BLaER1 (cell line): ENCODE measurements around the gene ETV6.

Experiments
- H3K27ac ChIP-seq: shearing (Covaris generic); formaldehyde crosslinking; 2 replicates; pipeline ENCODE4 v1.8.1; 2022
- H3K27me3 ChIP-seq: shearing (Covaris generic); formaldehyde crosslinking; 2 replicates; pipeline ENCODE4 v1.8.1; 2022
- H3K36me3 ChIP-seq: shearing (Covaris generic); formaldehyde crosslinking; 2 replicates; pipeline ENCODE4 v1.8.1; 2022
- H3K4me1 ChIP-seq: shearing (Covaris generic); formaldehyde crosslinking; 2 replicates; pipeline ENCODE4 v1.8.1; 2022
- H3K4me2 ChIP-seq: shearing (Covaris generic); formaldehyde crosslinking; 2 replicates; pipeline ENCODE4 v1.8.1; 2022
- H3K4me3 ChIP-seq: shearing (Covaris generic); formaldehyde crosslinking; 2 replicates; pipeline ENCODE4 v1.8.1; 2022
- H3K9ac ChIP-seq: shearing (Covaris generic); formaldehyde crosslinking; 2 replicates; pipeline ENCODE4 v1.8.1; 2022
- H3K9me3 ChIP-seq: shearing (Covaris generic); formaldehyde crosslinking; 2 replicates; pipeline ENCODE4 v1.8.1; 2022
- H4K20me1 ChIP-seq: shearing (Covaris generic); formaldehyde crosslinking; 2 replicates; pipeline ENCODE4 v1.8.1; 2022
- Cebpa-rat ChIP-seq: shearing (Covaris generic); IDR thresholded peaks from 2 replicates; pipeline ENCODE4 v1.8.1; 2022

Gene ETV6

GRCh38 chr12:11709513-11709912 lies 60.0 kb downstream of the ETV6 start:
- H4K20me1 ChIP-seq: peaks cover 100% of the 10 kb centered on the region
- no peaks in the 10 kb centered on the region for H3K9me3 ChIP-seq
- H3K27me3 ChIP-seq: no peaks in the 10 kb centered on the region
- H3K36me3 ChIP-seq: peaks cover 57% of the 10 kb centered on the region
- H3K4me1 ChIP-seq: peaks cover 12% of the 10 kb centered on the region
- TF ChIP-seq Cebpa-rat: no peak
- no peak overlapping the region for H3K27ac ChIP-seq
- no peak overlapping the region for H3K9ac ChIP-seq
- no peak overlapping the region for H3K4me3 ChIP-seq
- H3K4me2 ChIP-seq: no peak overlapping the region

GRCh38 chr12:11710431-11710830 lies 61.0 kb downstream of the ETV6 start:
- no peaks in the 10 kb centered on the region for H3K27me3 ChIP-seq
- H3K27ac ChIP-seq: no peak overlapping the region
- no peak overlapping the region for H3K4me2 ChIP-seq
- H4K20me1 ChIP-seq: peaks cover 100% of the 10 kb centered on the region
- H3K4me1 ChIP-seq: peaks cover 12% of the 10 kb centered on the region
- H3K9me3 ChIP-seq: no peaks in the 10 kb centered on the region
- no peak overlapping the region for H3K4me3 ChIP-seq
- peaks cover 66% of the 10 kb centered on the region for H3K36me3 ChIP-seq
- no peak overlapping the region for H3K9ac ChIP-seq
- no peak for TF ChIP-seq Cebpa-rat

GRCh38 chr12:11710906-11711305 lies 61.4 kb downstream of the ETV6 start:
- H3K27me3 ChIP-seq: no peaks in the 10 kb centered on the region
- H4K20me1 ChIP-seq: peaks cover 98% of the 10 kb centered on the region

GRCh38 chr12:11711651-11712327 lies 62.3 kb downstream of the ETV6 start:
- Histone ChIP-seq H3K4me1 (peaks cover 12% of the 10 kb centered on the region), H3K36me3 (peaks cover 69% of the 10 kb centered on the region), H3K9me3 (no peaks in the 10 kb centered on the region), H3K9ac (no peak overlapping the region), H3K4me3 (no peak overlapping the region), H3K4me2 (no peak overlapping the region), H4K20me1 (peaks cover 98% of the 10 kb centered on the region), H3K27ac (no peak overlapping the region), H3K27me3 (no peaks in the 10 kb centered on the region)
- TF ChIP-seq Cebpa-rat: no peak

More at GRCh38 chr12:11710906-11711305, 61.4 kb downstream of the ETV6 start:
- H3K4me3 ChIP-seq: no peak overlapping the region
- TF ChIP-seq Cebpa-rat: no peak
- H3K27ac ChIP-seq: no peak overlapping the region
- H3K9ac ChIP-seq: no peak overlapping the region
- peaks cover 69% of the 10 kb centered on the region for H3K36me3 ChIP-seq
- peaks cover 12% of the 10 kb centered on the region for H3K4me1 ChIP-seq
- no peaks in the 10 kb centered on the region for H3K9me3 ChIP-seq
- no peak overlapping the region for H3K4me2 ChIP-seq

- no peak for TF ChIP-seq Cebpa-rat
Observed at GRCh38 chr12:11712491-11712890, 63.0 kb downstream of the ETV6 start.

GRCh38 chr12:11713202-11713601 lies 63.7 kb downstream of the ETV6 start:
- peaks cover 80% of the 10 kb centered on the region for H3K36me3 ChIP-seq
- H3K9ac ChIP-seq: no peak overlapping the region
- H3K27me3 ChIP-seq: no peaks in the 10 kb centered on the region
- peaks cover 12% of the 10 kb centered on the region for H3K4me1 ChIP-seq
- no peak for TF ChIP-seq Cebpa-rat
- H3K9me3 ChIP-seq: no peaks in the 10 kb centered on the region
- H4K20me1 ChIP-seq: peaks cover 93% of the 10 kb centered on the region
- 0 out of 2 replicates have a peak overlapping the region, but pooled peaks have one; percentile 8 for H3K4me2 ChIP-seq
- no peak overlapping the region for H3K4me3 ChIP-seq
- H3K27ac ChIP-seq: no peak overlapping the region

More at GRCh38 chr12:11712491-11712890, 63.0 kb downstream of the ETV6 start:
- Histone ChIP-seq H3K4me1 (peaks cover 12% of the 10 kb centered on the region), H4K20me1 (peaks cover 97% of the 10 kb centered on the region), H3K9me3 (no peaks in the 10 kb centered on the region), H3K27me3 (no peaks in the 10 kb centered on the region), H3K9ac (no peak overlapping the region), H3K36me3 (peaks cover 75% of the 10 kb centered on the region), H3K4me2 (no peak overlapping the region), H3K27ac (no peak overlapping the region), H3K4me3 (no peak overlapping the region)

GRCh38 chr12:11714626-11715025 lies 65.2 kb downstream of the ETV6 start:
- no peak for TF ChIP-seq Cebpa-rat
- Histone ChIP-seq H3K9ac (no peak overlapping the region), H3K4me3 (no peak overlapping the region), H3K27me3 (no peaks in the 10 kb centered on the region), H4K20me1 (peaks cover 93% of the 10 kb centered on the region), H3K9me3 (no peaks in the 10 kb centered on the region), H3K27ac (no peak overlapping the region), H3K4me1 (peaks cover 23% of the 10 kb centered on the region), H3K36me3 (peaks cover 81% of the 10 kb centered on the region), H3K4me2 (no peak overlapping the region)

GRCh38 chr12:11715621-11716020 lies 66.1 kb downstream of the ETV6 start:
- Histone ChIP-seq H3K4me2 (no peak overlapping the region), H3K9ac (no peak overlapping the region), H3K36me3 (peaks cover 71% of the 10 kb centered on the region), H3K9me3 (peaks cover 5% of the 10 kb centered on the region; the same call in 1 of the 2 replicates), H4K20me1 (peaks cover 87% of the 10 kb centered on the region), H3K27me3 (no peaks in the 10 kb centered on the region), H3K27ac (no peak overlapping the region), H3K4me3 (no peak overlapping the region), H3K4me1 (peaks cover 28% of the 10 kb centered on the region)
- no peak for TF ChIP-seq Cebpa-rat

GRCh38 chr12:11716794-11717518 lies 67.5 kb downstream of the ETV6 start:
- Histone ChIP-seq H3K4me3 (no peak overlapping the region), H3K9ac (no peak overlapping the region), H3K4me2 (no peak overlapping the region), H3K36me3 (peaks cover 67% of the 10 kb centered on the region), H4K20me1 (peaks cover 74% of the 10 kb centered on the region), H3K9me3 (peaks cover 5% of the 10 kb centered on the region; the same call in 1 of the 2 replicates), H3K4me1 (peaks cover 28% of the 10 kb centered on the region), H3K27me3 (no peaks in the 10 kb centered on the region), H3K27ac (no peak overlapping the region)
- TF ChIP-seq Cebpa-rat: no peak

GRCh38 chr12:11717519-11717961 lies 68.1 kb downstream of the ETV6 start:
- Histone ChIP-seq H3K27ac (no peak overlapping the region), H3K9me3 (peaks cover 5% of the 10 kb centered on the region; the same call in 1 of the 2 replicates), H3K4me3 (no peak overlapping the region), H3K9ac (no peak overlapping the region), H3K4me2 (no peak overlapping the region), H4K20me1 (peaks cover 68% of the 10 kb centered on the region), H3K36me3 (peaks cover 67% of the 10 kb centered on the region), H3K4me1 (peaks cover 28% of the 10 kb centered on the region), H3K27me3 (no peaks in the 10 kb centered on the region)
- TF ChIP-seq Cebpa-rat: no peak
